HG03571 (cell line): ENCODE data around the gene NCOA3.
"Not testable (repeated sequence)": the region's sequence is repeated elsewhere in the genome, so short reads cannot be mapped to it uniquely, and the experiment has no call there.

Experiments used
- ATAC-seq: cut with Tn5 transposase; IDR thresholded peaks from one replicate; pipeline ENCODE4 v1.9.1; 2021; ENCODE audit not compliant: unreplicated experiment

Gene NCOA3

DNA sequence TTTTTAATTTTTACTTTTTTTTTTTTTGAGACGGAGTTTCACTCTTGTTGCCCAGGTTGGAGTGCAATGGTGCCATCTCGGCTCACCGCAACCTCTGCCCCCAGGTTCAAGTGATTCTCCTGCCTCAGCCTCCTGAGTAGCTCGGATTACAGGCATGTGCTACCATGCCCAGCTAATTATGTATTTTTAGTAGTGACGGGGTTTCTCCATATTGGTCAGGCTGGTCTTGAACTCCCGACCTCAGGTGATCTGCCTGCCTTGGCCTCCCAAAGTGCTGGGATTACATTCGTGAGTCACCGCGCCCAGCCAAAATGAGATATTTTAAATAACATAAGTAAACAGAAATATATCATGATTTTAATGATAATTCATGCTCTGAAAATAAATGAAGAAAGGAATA lies 1.6 kb upstream of the NCOA3 start:
- not testable (repeated sequence) for ATAC-seq

DNA sequence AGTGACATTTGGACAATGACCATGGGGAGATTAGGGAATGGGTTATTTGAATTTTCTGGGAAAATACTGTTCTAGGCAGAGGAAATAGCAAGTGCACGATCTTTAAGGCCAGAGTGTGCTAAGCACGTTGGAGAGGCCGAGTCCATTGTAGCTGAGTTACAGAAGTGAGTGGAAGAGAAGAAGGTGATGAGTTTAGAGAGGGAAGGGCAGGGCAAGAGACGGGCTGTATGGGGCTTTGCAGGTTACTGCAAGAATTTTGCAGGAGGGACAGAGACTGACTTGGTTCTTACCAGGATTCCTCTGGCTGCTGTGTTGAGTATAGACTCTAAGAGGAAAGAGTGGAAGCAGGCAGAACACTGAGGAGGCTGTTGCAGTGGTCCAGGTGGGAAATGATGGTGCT lies 1.1 kb upstream of the NCOA3 start:
- no peak for ATAC-seq

DNA sequence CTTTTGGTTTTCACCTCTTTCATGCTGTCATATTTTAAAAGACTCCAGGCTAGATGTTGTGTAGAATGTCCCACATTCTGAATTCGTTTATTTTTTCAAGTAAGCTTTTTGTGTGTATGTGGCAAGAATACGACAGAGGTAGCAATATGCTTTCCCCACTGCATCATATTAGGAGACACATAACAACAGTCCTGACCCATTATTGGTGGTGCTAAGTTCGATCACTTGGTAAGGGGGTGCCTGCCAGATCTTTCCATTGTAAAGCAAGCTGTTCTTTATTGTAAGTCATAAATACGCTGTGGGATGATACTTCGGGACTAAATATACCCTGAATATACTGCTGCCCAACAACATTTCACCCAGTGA lies 588 bp upstream of the NCOA3 start:
- no peak for ATAC-seq

DNA sequence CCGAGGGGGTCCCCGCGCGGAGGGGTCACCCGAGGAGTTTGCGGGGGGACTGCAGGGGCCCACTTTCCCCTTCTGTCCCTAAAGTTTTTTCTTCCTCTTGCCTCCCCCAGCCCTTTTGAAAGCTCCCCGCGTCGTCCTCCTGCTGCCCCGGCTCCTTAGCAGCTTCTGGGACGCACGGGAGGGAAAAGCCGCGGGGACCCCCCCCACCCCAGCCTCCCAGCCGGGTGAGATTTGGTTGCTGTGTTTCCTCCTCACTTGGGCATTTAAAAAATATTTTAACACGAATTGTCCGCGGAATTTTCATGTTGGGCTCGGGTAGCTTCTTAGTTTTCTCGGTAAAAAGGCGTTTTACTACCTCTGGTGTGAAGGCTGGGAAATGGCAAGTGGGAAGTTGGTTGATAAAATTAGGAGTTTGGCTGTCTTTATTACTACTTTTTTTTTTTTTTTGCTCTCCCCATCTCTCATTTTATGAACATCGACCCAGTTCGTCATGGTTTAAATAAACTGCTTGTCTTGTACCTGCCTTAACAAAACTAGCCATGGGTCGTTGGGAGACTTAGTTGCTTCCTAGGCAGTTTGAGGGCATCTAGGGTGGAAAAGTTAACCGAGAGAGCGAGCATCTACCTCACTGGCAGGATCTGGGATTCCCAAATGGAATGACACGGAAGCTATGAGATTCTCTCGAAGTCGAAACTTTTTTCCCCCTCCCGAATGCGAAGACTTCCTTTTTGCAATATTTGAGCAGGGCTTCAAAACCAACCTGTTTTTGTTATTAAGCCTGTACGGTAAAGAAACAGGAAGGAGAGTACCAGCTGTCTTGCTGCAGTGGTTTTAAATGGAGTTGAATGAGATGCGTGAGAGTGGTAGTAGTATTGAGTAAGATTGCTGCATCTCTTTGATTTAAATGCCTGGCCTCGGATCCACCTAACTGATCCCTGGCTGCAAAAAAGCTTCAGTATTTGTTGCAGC lies 868 bp downstream of the NCOA3 start:
- no peak for ATAC-seq

DNA sequence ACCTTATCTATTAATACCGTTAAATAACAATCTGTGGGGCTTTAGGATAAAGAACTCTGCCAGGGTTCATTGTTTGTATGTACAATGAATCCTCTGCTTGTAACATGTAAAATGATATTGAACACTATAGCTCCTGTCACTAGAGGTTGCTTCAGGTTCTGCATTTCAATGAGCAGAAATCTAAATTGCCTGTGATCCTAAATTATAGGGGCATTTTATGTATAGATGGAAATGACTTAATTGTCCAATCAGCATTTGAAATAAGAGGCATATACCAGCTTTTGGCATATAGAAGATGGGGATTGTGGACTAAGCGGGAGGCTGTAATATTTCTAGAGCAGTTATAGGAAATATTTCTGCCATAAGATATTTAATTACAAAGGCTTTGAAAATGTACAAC lies 2.0 kb downstream of the NCOA3 start:
- no peak for ATAC-seq

DNA sequence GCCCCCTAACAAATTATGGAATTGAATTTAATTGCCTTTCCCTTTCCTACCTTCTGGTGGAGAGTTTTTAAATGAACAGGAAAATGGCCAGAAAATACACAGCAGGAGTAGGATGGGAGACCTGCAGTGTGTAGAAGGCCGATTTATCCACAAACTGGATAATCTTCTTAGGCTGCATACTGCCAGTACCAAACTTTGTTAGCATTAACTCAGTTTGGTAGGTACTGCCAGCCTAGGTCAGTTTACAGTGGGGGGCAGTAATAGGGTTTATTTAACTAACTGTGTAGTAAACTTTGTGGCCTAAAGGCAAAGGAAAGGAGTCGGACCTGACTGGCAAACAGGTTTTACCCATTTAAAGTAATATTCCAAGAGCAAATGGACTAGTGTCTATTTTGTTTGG lies 4.6 kb downstream of the NCOA3 start:
- ATAC-seq = no peak

DNA sequence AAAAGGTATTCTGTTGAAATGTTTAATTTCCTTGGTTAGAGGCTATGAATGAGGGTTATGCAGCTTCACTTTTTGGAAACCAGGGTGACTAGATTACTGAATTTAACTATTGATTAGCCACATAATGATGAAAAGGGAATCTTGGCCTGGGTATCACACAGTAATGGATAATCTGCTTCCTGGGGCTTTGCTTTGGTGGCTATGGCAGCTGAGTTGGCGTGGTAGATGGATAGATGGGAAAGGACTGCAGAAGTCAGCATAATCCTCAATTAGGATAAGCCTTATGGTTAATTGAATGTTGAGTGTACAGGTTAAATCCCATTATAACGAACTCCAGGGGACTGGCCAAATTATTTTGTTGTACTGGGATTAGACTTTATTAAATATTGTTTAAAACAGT lies 5.2 kb downstream of the NCOA3 start:
- no peak for ATAC-seq

DNA sequence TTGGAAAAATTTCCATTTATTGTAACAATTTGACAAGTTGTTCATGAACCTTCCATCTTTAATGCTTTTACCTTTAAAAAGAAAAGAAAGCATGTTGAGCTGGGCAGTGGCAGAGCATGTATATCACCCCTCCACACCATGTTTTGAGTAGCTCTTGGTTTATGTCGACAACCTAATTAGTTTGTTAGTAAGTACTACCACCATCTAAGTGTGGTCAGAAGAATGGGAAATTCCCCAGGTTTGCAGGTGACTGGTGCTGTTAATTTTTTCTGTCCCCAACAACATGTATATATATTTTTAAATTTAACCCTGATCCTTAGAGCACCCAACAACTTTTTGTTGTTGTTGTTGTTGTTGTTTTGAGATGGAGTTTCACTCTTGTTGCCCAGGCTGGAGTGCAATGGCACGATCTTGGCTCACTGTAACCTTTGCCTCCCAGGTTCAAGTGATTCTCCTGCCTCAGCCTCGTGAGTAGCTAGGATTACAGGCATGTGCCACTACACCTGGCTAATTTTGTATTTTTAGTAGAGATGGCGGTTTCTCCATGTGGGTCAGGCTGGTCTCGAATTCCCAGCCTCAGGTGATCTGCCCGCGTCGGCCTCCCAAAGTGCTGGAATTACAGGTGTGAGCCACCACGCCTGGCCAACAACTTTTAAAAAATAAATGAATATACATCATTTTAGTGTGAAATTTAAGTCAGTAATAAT lies 5.7 kb downstream of the NCOA3 start:
- not testable (repeated sequence) for ATAC-seq

DNA sequence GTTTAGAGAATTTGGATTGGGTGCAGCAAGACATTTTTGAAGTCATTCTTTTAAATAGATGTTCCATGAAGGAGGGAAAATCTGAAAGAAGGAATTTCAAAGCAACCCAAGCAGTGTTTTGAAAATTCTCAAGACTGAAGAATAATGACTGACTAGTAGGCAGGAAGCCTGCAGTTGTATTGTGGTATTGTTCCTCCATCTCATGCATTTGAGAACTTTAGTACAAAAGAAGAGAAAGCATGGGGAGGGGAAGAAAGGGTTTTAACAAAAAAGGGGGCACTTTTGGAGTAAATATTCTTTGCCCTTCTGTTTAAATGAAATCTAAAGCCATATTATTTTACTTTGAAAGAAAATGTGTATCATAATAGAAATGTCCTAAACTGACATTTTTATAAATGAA lies 6.6 kb downstream of the NCOA3 start:
- ATAC-seq = no peak

DNA sequence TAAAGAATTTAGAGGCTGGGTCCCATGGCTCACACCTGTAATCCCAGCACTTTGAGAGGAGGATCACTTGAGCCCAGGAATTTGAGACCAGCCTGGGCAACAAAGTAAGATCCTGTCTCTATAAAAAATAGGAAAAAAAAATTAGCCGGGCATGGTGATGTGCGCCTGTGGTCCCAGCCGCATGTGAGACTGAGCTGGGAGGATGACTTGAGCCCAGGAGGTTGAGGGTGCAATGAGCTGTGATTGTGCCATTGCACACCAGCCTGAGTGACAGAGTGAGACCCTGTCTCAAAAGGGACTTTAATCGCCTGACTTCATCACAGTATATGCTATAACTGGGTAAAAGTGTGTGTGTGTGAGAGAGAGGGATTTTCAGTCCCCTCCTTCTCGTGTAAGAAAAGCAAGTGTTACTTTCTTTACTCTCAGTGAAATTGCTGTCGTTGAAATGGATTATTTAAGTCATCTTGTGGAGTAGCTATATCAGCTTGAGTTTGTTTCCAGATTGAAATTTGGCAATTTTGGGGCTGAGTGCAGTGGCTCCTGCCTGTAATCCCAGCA lies 7.5 kb downstream of the NCOA3 start:
- no peak for ATAC-seq

DNA sequence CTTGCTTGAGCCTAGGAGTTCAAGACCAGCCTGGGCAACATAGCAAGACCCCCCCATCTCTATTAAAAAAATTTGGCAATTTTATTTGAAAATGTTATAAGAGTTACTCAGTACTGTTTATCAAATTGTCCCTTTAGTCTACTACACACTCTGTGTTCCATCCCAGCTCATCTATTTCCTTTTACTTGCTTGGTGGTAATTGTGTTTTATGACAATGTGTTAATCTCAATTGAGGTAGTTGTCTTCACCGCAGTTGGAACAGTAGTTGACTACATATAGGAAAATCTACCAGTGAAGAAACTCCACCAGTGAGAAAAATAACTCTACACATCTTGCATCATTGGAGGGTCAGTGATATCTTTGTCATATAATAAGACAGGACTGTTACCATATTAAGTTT lies 8.0 kb downstream of the NCOA3 start:
- no peak for ATAC-seq

DNA sequence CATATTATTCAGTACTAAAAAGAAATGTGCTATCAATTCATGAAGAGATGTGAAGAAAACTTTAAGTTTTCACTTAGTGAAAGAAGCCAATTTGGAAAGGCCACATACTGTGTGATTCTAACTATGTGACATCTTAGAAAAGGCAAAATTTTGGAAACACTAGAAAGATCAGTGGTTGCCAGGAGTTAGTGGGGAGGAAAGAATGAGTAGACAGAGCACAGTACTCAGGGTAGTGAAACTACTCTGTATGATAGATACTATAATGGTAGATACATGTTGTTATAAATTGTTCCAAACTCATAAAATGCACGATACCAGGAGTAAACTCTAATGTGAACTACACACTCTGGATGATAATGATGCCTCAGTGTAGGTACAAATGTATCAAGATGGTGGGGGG lies 14.2 kb downstream of the NCOA3 start:
- no peak for ATAC-seq

DNA sequence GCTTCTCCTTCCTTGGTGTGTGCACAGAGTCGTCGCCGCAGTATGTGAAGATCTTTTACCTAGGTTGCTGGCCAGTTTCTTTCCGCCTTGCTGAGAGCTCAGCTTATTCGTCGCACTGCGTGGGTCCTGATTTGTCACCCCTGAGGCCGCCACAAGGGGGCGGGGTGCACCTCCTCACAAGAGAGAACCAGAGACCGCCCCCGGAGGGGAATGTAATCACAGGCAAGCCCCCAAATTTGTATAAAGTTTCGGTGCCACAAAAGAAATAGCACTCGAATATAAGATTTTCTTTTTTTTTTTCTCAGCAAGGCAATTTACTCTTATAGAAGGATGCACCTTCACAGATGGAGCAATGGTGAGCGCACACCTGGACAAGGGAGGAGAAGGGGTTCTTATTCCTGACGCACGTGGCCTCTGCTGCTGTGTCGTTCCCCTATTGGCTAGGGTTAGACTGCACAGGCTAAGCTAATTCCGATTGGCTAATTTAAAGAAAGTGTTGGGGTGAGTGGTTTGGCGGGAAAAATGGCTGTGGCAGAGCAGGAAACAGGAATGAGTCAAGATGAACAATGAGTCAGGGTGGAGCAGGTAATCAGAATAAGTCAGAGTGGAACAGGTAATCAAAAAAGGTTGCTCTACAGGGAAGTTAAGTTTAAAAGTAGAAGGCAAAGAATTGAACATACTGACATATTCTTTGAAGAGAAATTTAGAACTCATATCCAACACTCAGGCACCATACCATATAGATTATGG lies 19.5 kb downstream of the NCOA3 start:
- ATAC-seq = no peak

DNA sequence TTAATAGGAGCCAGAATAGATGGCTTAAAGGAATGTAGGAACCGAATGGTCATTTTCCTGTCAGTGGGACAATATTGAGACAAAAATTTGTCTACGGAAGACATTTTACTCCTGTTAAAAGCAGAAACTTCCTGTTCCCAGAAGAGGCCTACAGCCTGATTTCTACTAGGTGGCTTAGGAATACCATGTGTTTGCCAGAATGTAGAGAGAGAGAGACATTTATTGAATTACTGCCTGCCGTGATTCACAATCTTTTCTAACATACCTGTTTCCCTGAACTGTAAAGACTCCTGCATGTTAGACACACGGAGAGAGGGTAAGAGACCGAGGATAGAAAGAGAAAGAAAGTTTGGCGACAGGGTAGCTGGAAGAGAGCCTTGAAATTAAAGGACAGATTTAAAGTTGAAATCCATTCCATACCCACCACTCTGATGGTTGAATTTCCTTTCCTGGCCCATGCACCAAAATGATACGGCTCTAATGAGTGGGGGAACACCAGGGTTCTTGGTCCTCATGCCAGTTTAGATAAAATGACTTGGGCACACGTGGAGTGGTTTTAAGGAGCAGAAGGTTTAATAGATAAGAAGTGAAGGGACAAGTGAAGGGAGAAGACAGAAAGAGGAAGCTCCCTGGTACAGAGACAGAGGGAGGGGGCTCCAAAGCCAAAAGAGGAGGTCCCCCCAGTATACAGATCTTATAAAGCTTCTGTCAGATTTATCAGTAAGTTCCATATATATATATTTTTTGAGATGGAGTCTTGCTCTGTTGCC lies 22.5 kb downstream of the NCOA3 start:
- no peak for ATAC-seq

DNA sequence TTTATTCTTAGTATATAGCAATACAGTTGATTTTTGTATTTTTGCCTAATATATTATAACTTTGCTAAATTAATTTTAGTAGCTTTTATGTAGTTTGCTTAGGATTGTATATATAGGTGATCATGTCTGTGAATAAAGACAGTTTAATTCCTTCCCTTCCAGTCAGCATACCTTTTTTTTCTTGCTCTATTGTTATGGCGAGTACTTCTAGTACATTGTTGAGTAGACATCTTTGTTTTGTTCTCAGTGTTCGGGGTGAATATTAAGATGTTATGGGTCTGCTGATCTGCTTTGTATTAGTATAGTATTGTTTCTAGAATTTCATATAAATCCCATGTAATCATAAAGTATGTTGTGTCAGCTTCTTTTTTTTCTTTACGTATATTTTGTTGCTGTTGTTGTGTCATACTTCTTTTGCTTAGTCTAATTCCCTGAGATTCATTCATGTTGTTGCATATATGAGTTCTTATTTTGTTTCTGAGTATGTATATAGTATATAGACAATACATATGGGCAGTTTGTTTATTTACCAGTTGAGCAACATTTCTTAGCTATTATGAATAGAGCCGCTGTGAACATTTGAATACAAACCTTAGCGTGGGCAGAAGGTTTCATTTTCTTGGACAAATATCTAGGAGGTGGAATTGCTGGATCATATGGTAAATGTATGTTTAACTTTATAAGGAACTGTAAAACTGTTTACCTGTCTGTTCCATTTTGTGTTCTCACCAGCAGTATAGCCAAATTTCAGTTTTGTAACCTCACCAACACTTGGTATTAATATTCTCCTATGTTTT lies 25.5 kb downstream of the NCOA3 start:
- no peak for ATAC-seq

DNA sequence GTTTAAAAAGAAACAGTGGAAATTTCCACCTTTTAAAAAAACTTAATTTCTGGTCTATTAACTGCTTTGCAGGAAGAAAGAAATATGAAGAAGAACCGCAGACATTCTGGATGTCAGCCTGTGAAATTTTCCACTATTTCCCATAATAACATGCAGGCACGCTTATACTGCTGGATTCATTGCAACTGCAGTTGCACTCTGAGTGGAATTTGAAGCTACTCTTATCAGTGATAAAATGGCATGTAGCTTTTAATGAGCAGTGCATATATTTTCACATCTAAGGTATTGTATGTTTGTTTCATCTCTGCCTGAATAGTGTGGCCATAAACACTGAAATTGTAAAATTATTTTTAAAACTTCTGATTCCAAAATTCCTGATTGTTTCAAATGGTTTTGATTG lies 28.2 kb downstream of the NCOA3 start:
- ATAC-seq = no peak

DNA sequence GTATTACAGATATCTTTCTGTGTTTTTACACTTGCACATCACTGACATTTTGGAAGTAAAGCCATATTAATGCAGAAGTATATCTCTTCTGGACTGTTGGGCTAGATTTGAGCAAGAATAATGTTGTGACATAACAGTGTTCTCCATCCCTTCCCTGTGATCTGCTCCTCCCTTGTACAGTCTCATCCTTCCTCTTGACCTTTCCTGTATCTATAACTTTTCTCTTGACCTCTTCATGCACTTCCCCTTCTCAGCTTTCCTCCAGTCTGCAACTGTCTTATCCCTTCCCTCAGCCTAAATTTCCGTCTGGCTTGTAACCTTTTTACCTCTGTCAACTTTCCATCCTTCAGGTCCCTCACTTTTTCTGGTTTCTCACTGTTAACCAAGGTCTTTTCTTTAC lies 29.8 kb downstream of the NCOA3 start:
- no peak for ATAC-seq

DNA sequence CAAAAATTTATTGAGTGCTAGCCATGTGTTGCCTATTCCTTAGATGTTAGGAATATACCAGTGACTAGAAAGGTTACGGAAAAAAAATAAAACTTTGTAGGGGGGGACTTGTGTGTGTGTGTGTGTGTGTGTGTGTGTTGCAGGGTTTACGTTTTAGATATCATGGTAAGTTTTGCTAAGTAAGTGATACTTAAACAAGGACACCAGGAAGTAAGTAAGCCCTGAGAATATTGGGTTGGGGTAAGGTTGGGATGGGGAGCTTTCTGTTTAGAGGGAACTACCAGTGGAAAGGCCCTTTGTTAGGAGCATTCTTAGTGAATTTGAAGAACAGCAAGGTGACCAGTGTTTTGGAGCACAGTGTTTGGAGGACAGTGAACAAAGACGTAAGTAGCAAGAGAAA lies 30.3 kb downstream of the NCOA3 start:
- no peak for ATAC-seq

DNA sequence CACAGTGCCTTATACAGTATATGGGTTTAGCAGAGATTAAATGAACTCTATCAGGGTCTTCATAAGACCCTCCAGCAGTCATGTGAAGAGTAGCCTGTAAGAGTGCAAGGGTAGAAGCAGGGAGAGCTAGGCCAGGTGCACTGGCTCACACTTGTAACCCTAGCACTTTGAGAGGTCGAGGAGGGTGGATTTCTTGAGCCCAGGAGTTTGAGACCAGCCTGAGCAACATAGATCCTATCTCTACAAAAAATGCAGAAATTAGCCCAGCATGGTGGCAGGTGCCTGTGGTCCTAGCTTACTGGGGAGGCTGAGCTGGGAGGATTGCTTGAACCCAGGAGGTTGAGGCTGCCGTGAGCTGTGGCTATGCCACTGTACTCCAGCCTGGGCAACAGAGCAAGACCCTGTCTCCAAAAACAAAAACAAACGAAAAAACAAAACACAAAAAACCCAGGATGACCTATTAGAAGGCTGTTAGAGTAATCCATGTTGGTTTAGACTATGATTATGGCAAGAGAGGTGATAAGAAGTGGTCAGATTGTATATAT lies 31.9 kb downstream of the NCOA3 start:
- ATAC-seq = no peak

DNA sequence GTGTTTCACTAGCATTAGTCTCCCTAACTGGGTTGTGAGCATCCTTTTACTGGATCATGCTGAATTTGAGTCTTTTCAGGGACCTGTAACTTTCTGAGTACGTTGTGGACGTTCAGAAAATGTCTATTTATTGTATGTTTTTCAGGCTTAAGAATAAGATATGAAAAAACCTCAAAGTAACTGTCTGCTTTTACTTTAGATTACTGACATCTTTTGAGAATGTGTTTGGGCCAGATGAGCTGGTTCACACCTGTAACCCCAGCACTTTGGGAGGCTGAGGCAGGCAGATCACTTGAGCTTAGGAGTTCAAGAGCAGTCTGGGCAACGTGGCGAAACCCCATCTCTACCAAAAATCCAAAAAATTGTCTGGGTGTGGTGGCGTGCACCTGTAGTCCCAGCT lies 32.7 kb downstream of the NCOA3 start:
- no peak for ATAC-seq
